H9 (cell line): ENCODE results near the gene ATP6V0E1. TPM values are rescaled to one million over a fixed set of nuclear protein-coding genes. Genes with fewer than 3 reads are reported as not detected.

Experiments
- DNase-seq: peaks from one replicate; pipeline ENCODE4 v3.0.0-alpha.2; 2017
- H2AFZ ChIP-seq: one replicate; pipeline ENCODE4 v1.6.1; 2013; ENCODE audit warnings: mild to moderate bottlenecking, low read length, control low read depth, moderate library complexity
- H2AK5ac ChIP-seq: 2 replicates; pipeline ENCODE4 v1.6.1; 2013; ENCODE audit warnings: low read length, control low read depth, mixed read lengths; ENCODE audit not compliant: insufficient read length
- H2BK120ac ChIP-seq: one replicate; pipeline ENCODE4 v1.6.1; 2013; ENCODE audit warnings: low read depth, mild to moderate bottlenecking, low read length, control low read depth, inconsistent platforms; ENCODE audit not compliant: poor library complexity, severe bottlenecking
- H2BK12ac ChIP-seq: 2 replicates; pipeline ENCODE4 v1.6.1; 2013; ENCODE audit warnings: low read length, control low read depth, mixed read lengths, low read depth; ENCODE audit not compliant: insufficient read length
- H2BK15ac ChIP-seq: 2 replicates; pipeline ENCODE4 v1.6.1; 2013; ENCODE audit warnings: low read depth, low read length, control low read depth
- H2BK20ac ChIP-seq: one replicate; pipeline ENCODE4 v1.6.1; 2013; ENCODE audit warnings: low read depth, mild to moderate bottlenecking, low read length, control low read depth, inconsistent platforms; ENCODE audit not compliant: poor library complexity, severe bottlenecking
- H2BK5ac ChIP-seq: 2 replicates; pipeline ENCODE4 v1.6.1; 2013; ENCODE audit warnings: low read length, control low read depth, mixed read lengths; ENCODE audit not compliant: insufficient read length
- H3K14ac ChIP-seq: 2 replicates; pipeline ENCODE4 v1.6.1; 2013; ENCODE audit warnings: low read length, control low read depth; ENCODE audit not compliant: insufficient read depth
- H3K18ac ChIP-seq: 2 replicates; pipeline ENCODE4 v1.6.1; 2013; ENCODE audit warnings: low read depth, mild to moderate bottlenecking, mixed read lengths, low read length, control low read depth; ENCODE audit not compliant: insufficient read length
- H3K23ac ChIP-seq: 2 replicates; pipeline ENCODE4 v1.6.1; 2013; ENCODE audit warnings: low read length, control low read depth, mixed read lengths, low read depth; ENCODE audit not compliant: insufficient read length
- H3K23me2 ChIP-seq: 2 replicates; pipeline ENCODE4 v1.6.1; 2013; ENCODE audit warnings: low read depth, mild to moderate bottlenecking, mixed read lengths, low read length, control low read depth; ENCODE audit not compliant: insufficient read length, poor library complexity, severe bottlenecking
- H3K27ac ChIP-seq: 2 replicates; pipeline ENCODE4 v1.5.1; 2013; ENCODE audit warnings: low read length, control low read depth, mixed read lengths, low read depth; ENCODE audit not compliant: insufficient read length
- H3K27me3 ChIP-seq: 2 replicates; pipeline ENCODE4 v1.6.1; 2013; ENCODE audit warnings: low read length, control low read depth, inconsistent platforms; ENCODE audit not compliant: insufficient read depth
- H3K4ac ChIP-seq: 2 replicates; pipeline ENCODE4 v1.6.1; 2013; ENCODE audit warnings: low read depth, mild to moderate bottlenecking, control low read depth, inconsistent platforms, low read length, moderate library complexity
- H3K4me1 ChIP-seq: 2 replicates; pipeline ENCODE4 v1.6.1; 2013; ENCODE audit warnings: low read length, control low read depth, inconsistent platforms; ENCODE audit not compliant: insufficient read depth
- H3K4me2 ChIP-seq: 2 replicates; pipeline ENCODE4 v1.6.1; 2013; ENCODE audit warnings: low read length, control low read depth, mixed read lengths; ENCODE audit not compliant: insufficient read length, insufficient read depth
- H3K56ac ChIP-seq: 2 replicates; pipeline ENCODE4 v1.6.1; 2013; ENCODE audit warnings: low read depth, mild to moderate bottlenecking, mixed read lengths, low read length, control low read depth; ENCODE audit not compliant: insufficient read length
- H3K79me1 ChIP-seq: 2 replicates; pipeline ENCODE4 v1.6.1; 2013; ENCODE audit warnings: low read depth, mild to moderate bottlenecking, moderate library complexity, low read length, control low read depth, inconsistent platforms; ENCODE audit not compliant: insufficient read depth, poor library complexity, severe bottlenecking
- H3K79me2 ChIP-seq: 2 replicates; pipeline ENCODE4 v1.6.1; 2013; ENCODE audit warnings: low read length, control low read depth, inconsistent platforms; ENCODE audit not compliant: insufficient read depth
- H3K9ac ChIP-seq: 2 replicates; pipeline ENCODE4 v1.6.1; 2013; ENCODE audit warnings: low read length, control low read depth, mixed read lengths; ENCODE audit not compliant: insufficient read length; ENCODE audit errors: extremely low read depth
- H3K9me3 ChIP-seq: one replicate; pipeline ENCODE4 v1.6.1; 2013; ENCODE audit warnings: low read depth, low read length, inconsistent platforms; ENCODE audit not compliant: control insufficient read depth
- H3T11ph ChIP-seq: one replicate; pipeline ENCODE4 v1.6.1; 2013; ENCODE audit warnings: mild to moderate bottlenecking, low read length, control low read depth, inconsistent platforms
- H4K20me1 ChIP-seq: one replicate; pipeline ENCODE4 v1.6.1; 2013; ENCODE audit not compliant: control insufficient read depth, insufficient read length, insufficient read depth
- H4K5ac ChIP-seq: 2 replicates; pipeline ENCODE4 v1.6.1; 2013; ENCODE audit warnings: low read depth, mild to moderate bottlenecking, mixed read lengths, low read length, control low read depth; ENCODE audit not compliant: insufficient read length
- H4K8ac ChIP-seq: replicated peaks from 2 replicates; pipeline ENCODE4 v1.6.1; 2013; ENCODE audit warnings: low read length, control low read depth, mixed read lengths, low read depth; ENCODE audit not compliant: insufficient read length
- H4K91ac ChIP-seq: 2 replicates; pipeline ENCODE4 v1.6.1; 2013; ENCODE audit warnings: low read depth, mild to moderate bottlenecking, moderate library complexity, mixed read lengths, low read length, control low read depth; ENCODE audit not compliant: insufficient read length
- H3K27ac Mint-ChIP-seq, 3 experiments: 2 replicates in 2 of 3; 3 replicates in 1 of 3; pipeline ENCODE4 v1.8.0; 2020 to 2021; ENCODE audit warnings: mixed read lengths in 3 of 3, mild to moderate bottlenecking in 1 of 3, moderate library complexity in 1 of 3
- H3K27me3 Mint-ChIP-seq: 2 replicates; pipeline ENCODE4 v1.8.0; 2021; ENCODE audit warnings: low read depth, mild to moderate bottlenecking, moderate library complexity, mixed read lengths
- H3K36me3 Mint-ChIP-seq, 3 experiments: 2 replicates in 2 of 3; 3 replicates in 1 of 3; pipeline ENCODE4 v1.8.0; 2020 to 2021; ENCODE audit warnings: low read depth in 3 of 3, mixed read lengths in 3 of 3; ENCODE audit not compliant: insufficient read depth in 1 of 3
- H3K4me1 Mint-ChIP-seq, 2 experiments: 2 replicates each; pipeline ENCODE4 v1.8.0; 2020; ENCODE audit warnings: mixed read lengths in 2 of 2
- H3K4me3 Mint-ChIP-seq, 2 experiments: 2 replicates in 1 of 2; 3 replicates in 1 of 2; pipeline ENCODE4 v1.8.0; 2020 to 2021; ENCODE audit warnings: mild to moderate bottlenecking in 2 of 2, mixed read lengths in 2 of 2, moderate library complexity in 1 of 2
- H3K9me3 Mint-ChIP-seq, 2 experiments: 2 replicates in 1 of 2; 3 replicates in 1 of 2; pipeline ENCODE4 v1.8.0; 2020; ENCODE audit warnings: mild to moderate bottlenecking in 2 of 2, mixed read lengths in 2 of 2, moderate library complexity in 1 of 2
- WGBS: extraction: QIAGEN DNeasy Blood & Tissue Kit; methylation state at CpG from one replicate; pipeline ENCODE4 v1.1.7; 2013; ENCODE audit warnings: missing lambda C conversion rate, low lambda C conversion rate, mixed read lengths; ENCODE audit not compliant: insufficient read length; ENCODE audit errors: extremely low coverage; 5-methylcytosine and 5-hydroxymethylcytosine counted together
- total RNA-seq: library from RNA; stranded (reverse); gene quantifications from 2 replicates; pipeline ENCODE4 v1.2.1, GENCODE V29; 2021
- TF ChIP-seq, protein P1 (sequence below): fragments of 200-600 bp; sonication (generic); conservative IDR thresholded peaks from 3 replicates; pipeline ENCODE4 v1.8.0; 2021; ENCODE audit warnings: antibody characterized with exemption, mild to moderate bottlenecking

The ATP6V0E1 gene
- total RNA-seq, 1 experiment from 2014 or later, result 101 TPM

DNA sequence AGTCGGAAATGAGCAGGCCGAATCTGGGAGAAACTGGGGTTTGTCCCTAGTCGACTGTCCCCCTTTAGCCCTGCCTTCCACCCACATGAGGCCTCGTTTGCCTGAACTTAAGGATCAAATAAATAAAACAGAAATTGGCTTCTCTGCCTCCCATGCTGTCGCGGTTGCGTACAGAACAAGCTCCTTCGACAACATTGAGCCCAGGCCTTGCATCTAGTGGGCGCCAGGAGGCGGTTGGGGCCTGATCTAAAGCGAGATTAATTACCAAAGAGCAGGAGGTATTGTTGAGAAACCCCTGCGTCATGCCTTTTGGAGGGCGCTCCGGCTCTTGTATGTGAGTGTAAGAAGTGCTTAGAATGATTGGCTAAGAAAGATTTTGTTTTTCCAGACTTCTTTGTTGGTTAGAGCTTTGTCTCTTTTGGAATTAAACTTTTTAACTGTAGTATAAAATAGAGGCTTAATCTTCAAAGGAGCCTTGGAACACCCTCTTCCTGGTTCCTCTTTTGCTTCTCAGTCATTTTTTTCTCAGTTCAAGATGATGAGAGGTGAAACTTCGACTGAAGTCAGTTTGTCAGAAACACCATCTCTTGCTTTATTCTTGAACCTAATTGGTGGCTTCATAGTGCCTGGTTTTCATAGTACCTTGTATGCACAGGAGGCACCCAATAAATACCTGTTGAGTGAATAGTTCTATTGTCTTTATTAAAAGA lies 828 bp downstream of the ATP6V0E1 start:
- Histone ChIP-seq H3K4me2 (peak overlapping the region; percentile 77), H2AFZ (no peak overlapping the region)

More for the DNA sequence above, 828 bp downstream of the ATP6V0E1 start:
- no peaks in the 10 kb centered on the region for H3K9me3 ChIP-seq
- peak overlapping the region; percentile 98 for H3K4me3 Mint-ChIP-seq
- H2BK120ac ChIP-seq, result no peak overlapping the region
- H3K9ac ChIP-seq, result peak overlapping the region; percentile 86
- no peak overlapping the region for H4K8ac ChIP-seq
- peak overlapping the region; percentile 35 for H4K91ac ChIP-seq
- no peaks in the 10 kb centered on the region; the same call in 1 of the 2 replicates for H3K27me3 ChIP-seq
- H3K14ac ChIP-seq, result peak overlapping the region; percentile 72
- no peak overlapping the region for H3K23ac ChIP-seq
- peaks cover 6 to 22% (median 15%) of the 10 kb centered on the region in 3 experiments; a peak in 6 of 7 replicates for H3K36me3 Mint-ChIP-seq
- no peak overlapping the region for H2BK5ac ChIP-seq
- H3K79me2 ChIP-seq, result peaks cover 8% of the 10 kb centered on the region; the same call in 1 of the 2 replicates
- no peak overlapping the region for H3T11ph ChIP-seq
- peaks cover 9% of the 10 kb centered on the region in 2 experiments for H3K4me1 Mint-ChIP-seq
- no peak overlapping the region for H2AK5ac ChIP-seq
- no peaks in the 10 kb centered on the region for H3K9me3 Mint-ChIP-seq
- no peak overlapping the region for H3K27ac ChIP-seq
- no CpG with 5 or more reads among the region's 15 CpGs for WGBS
- H3K18ac ChIP-seq, result peak overlapping the region; percentile 78
- no peak overlapping the region for H3K4ac ChIP-seq
- H4K20me1 ChIP-seq, result no peaks in the 10 kb centered on the region
- no peak overlapping the region for H4K5ac ChIP-seq
- H2BK12ac ChIP-seq, result no peak overlapping the region
- H2BK15ac ChIP-seq, result no peak overlapping the region
- H3K79me1 ChIP-seq, result no peaks in the 10 kb centered on the region
- H3K27ac Mint-ChIP-seq, result peak overlapping the region; percentile 96 to 99 (median 99)
- TF ChIP-seq, protein P1, sequence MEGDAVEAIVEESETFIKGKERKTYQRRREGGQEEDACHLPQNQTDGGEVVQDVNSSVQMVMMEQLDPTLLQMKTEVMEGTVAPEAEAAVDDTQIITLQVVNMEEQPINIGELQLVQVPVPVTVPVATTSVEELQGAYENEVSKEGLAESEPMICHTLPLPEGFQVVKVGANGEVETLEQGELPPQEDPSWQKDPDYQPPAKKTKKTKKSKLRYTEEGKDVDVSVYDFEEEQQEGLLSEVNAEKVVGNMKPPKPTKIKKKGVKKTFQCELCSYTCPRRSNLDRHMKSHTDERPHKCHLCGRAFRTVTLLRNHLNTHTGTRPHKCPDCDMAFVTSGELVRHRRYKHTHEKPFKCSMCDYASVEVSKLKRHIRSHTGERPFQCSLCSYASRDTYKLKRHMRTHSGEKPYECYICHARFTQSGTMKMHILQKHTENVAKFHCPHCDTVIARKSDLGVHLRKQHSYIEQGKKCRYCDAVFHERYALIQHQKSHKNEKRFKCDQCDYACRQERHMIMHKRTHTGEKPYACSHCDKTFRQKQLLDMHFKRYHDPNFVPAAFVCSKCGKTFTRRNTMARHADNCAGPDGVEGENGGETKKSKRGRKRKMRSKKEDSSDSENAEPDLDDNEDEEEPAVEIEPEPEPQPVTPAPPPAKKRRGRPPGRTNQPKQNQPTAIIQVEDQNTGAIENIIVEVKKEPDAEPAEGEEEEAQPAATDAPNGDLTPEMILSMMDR, result peak; percentile 60
- no peaks in the 10 kb centered on the region for H3K4me1 ChIP-seq
- H3K56ac ChIP-seq, result peak overlapping the region; percentile 37
- H3K27me3 Mint-ChIP-seq, result no peaks in the 10 kb centered on the region
- DNase-seq, result peak; percentile 76
- H2BK20ac ChIP-seq, result no peak overlapping the region
- H3K23me2 ChIP-seq, result peaks cover 9% of the 10 kb centered on the region
